Embryonic facial prominence (tissue), 1 donor: Measurements from ENCODE around the gene ESRRG.

Experiments
- DNase-seq: peaks from one replicate; pipeline ENCODE4 v3.0.0-alpha.2; 2016; ENCODE audit errors: extremely low spot score

The ESRRG gene

DNA sequence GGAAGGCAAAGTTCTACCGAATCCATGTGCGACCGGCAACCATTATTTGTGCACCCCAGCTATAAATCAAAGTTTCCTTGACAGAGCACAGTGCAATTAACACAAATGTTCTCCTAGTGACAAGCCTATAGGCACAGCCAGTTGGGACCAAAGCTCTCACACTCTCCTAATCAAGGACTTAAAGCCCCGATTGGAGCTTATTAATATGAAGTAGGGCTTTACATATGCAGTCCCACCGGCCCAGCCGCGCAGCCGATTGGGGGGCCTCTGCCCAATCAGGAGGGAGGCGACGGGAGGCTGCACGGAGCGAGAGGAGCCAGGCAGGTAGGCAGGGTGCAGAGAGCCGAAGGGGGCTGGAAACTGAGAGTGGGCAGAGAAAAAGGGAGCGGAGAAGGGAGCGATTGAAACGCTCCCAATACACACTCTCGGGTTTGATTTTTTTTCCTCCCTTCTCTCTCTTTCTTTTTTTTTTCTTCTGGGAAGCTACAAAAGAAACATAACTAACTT is at the start of gene ESRRG:
Gene ESRRG, minus strand, starts transcription at position 156 of the 507 bp plus-strand sequence. Its CDS starts 130 bp downstream, at position 26.
- peak; percentile 12 for DNase-seq

DNA sequence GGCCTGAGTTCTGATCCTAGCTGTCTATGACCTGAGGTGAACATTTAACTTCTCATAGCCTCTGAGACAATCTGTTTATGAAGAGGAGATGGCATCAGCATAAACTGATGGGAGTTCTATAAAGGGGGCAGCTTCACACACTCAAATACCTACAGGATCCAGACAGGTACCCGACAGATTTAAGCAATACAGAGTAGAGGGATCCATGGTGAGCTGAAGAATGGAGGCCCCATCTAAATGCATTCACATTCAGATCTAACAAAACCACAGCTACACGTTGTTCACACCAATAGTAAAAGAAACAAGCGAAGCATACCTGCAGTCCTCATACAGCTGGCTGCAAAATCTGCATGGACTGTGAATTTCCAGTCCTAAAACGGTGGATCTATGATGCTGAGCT is 48.7 kb upstream of the ESRRG start:
- DNase-seq = no peak

DNA sequence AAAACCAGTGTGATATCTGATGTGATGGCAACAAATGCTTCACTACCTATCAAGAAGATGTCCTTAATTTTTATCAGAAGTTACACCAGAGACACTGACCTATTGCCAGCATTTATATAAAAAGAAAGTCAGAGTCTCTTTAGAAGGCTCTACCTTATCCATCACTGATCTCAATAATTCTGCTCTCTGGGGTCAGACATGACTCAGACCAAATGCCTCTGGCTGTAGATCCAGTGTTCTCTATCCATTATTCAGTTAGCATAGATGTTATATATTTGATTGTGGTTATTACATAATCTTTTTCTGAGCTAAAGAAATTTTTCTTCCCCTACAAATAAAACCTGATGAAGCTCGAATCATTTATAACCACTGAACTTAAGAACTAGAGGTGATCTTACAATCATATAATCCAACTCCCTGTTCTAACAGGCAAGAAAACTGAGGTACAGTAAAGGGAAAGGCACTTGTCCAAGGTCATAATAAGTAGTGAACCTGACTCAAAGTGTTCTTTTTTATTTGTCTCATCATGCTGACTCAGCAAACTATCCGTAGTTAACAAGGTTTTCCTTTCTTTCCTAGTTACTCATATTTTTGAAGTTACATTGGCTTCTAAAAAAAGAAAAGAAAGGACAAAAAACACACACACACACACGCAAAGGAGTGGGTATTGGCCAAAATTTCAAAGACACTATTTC is 43.6 kb upstream of the ESRRG start:
- DNase-seq = no peak

GRCh38 chr1:216765346-216766300 is 42.4 kb upstream of the ESRRG start:
- no peak for DNase-seq

GRCh38 chr1:216758161-216758560 is 34.9 kb upstream of the ESRRG start:
- DNase-seq = no peak

DNA sequence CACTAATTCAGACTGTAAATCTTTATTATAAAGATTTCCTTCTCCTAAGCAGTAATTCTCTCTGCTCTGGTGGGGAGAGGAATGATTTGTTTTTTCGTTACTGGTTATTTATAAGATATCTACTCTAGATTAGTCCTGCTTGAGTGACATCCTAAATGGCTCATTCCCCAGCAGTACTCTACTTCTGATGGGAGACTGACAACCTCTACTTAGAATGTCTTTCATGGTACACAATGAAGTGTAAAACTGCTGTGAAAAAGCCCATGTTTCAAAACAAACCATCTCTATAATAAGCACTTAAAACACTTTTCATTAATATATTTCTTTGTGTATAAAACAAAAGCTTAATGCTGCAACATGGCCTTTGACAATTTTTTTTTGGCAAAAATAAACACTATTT is 33.9 kb upstream of the ESRRG start:
- DNase-seq = no peak

GRCh38 chr1:216750961-216751360 is 27.7 kb upstream of the ESRRG start:
- no peak for DNase-seq

DNA sequence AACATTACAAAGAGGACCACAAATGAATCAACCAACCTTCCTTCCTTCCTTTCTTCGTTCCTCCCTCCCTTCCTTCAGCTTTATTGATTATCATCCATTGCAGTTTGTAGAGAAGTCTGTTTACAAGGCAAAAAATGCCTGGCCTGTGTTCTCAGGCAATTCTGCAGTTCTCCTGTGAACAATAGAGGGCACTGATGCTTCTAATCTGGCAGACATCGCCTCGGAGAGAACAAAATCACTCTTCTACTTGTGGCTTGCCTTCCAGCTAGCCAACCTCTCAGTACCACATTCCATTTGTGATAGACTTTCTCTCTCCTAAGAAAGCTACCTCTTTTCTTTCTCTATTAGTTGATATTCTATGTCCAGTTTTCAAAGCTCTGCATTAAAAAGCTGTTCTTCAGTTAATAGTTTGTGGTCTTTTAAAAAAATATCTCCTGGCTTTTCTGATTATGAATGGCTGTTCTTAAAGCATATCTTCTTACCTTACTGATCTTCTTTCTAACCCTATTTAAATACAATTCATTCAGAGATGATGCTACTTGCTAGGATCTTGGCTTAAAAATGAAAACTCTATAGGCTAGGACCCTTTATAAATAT is 26.9 kb upstream of the ESRRG start:
- DNase-seq = peak; percentile 66

DNA sequence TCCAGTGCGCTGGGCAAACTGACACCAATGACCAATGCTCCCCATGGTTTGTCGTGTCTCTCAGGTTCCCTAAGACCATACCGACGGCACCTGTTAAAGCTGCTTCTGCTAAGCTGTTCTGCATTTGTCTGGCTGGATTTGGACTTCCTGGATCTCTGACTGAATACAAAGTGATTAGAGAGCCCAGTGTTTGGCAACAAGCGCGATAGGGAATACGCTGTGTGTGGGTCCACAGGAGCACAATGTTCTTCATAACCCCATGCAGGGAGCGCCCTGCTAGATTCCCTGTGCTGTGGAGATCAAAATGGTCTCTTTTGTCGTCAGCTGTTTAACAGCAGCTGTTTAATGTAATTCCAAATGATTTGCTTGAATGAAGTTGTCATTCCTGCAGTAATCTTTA is 26.0 kb upstream of the ESRRG start:
- no peak for DNase-seq

DNA sequence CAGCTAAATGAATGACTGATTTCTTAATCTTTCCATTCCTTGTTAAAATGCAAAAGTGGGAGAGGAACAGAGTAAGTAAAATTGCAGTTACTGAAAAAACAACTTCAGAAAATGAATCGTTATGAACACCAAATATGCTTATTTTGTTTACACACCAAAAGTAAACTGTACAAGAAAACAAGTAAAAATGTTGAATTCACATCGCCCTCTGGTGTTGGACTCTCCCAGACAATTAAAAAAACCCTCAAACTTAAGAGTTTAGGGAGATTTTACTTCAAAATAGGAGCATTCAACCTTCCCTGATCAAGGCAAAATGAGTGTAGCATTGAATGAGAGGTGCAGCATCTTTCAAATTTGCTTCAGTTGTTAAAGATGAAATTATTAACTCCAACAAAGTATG is 19.4 kb upstream of the ESRRG start:
- DNase-seq = no peak

GRCh38 chr1:216740331-216740730 is 17.1 kb upstream of the ESRRG start:
- DNase-seq = no peak

GRCh38 chr1:216739793-216740192 is 16.6 kb upstream of the ESRRG start:
- no peak for DNase-seq

DNA sequence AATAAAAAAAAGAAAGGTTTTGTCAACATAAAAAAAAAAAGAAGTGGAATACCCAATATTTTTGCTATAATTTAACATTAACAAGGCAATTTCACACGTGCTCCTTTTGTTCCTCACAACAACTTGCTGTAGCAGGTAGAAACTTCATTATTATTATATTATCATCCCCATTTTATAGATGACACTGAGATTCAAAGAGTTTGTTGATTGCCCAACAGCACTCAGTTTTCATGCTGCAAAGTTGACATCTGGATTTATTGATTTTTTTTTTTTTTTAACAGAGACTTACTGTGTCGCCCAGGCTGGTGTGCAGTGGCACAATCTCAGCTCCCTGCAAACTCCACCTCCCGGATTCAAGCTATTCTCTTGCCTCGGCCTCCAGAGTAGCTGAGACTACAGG is 8.9 kb upstream of the ESRRG start:
- DNase-seq = no peak

DNA sequence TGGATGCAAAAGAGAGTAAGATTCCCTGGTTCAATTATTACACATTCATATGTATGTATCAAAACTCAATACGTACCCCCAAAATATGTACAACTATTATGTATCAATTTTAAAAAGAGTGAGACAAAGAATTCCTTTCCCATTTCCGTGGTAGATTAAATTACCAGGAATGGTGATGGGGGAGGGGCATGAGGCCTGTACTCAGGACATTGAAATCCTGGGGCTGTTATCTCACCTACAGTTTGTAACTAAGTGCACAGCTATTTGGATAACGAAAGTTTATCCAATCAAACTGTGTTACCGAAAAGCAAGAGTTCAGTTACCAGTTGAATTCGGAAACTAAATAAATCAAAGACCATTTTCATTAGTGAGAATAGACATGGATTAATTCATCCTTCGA is 8.3 kb upstream of the ESRRG start:
- no peak for DNase-seq

- no peak for DNase-seq
These were observed 3.2 kb upstream of the ESRRG start for GRCh38 chr1:216726435-216726834.

DNA sequence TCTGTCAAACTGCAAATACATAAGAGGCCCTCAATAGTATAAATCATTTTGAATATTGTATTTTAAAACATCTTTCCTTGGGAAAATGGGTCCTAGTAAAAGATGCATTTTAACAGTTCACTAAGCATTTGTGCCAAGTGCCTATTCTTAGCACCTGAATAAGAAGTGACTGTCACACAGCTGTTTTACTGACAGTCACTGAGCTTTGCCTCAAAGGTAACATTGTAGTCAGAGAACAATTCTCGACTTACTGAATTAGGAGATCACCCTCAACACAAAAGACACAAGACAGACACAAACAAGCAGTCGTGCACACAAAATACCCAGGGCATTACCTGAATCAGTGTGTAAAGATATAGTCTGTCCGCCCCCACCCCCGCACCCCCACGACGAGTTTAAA is 408 bp downstream of the ESRRG start:
- DNase-seq = no peak

DNA sequence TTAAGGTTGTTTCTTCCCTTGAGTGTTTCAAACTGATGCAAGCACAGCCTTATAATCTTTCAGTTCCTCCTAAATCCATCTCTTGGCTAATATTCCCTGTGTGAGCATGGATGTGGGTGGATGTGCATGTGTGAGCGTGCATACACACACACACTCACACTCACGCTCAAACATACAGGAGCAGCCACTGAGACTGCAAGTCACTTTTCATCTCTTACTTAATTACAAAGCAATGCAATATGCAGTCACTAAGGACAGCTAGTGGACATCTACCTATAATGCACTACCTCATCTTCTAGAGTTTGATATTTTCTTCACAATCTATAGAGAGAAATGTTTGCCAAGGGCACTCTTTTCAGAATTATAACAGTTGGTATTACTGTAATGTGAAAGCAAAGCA is 1.4 kb downstream of the ESRRG start:
- DNase-seq = no peak

DNA sequence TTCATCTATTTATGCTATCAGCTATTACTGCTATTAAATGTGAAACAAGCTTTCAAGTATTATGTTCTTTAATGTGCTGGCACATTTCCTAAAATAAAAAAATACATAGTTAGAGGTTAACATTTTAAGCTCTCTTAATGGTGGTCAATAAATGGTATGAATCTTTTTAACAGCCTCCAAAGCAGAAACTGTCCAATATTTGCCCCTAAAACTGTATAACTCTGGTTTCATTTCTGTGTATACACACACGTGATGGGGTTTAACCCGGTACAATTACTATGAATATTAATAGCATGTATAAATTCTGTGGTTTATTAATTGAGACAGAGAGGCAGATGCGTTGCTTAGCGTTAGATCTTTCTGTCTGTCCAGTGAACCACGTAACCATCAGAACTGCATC is 2.2 kb downstream of the ESRRG start:
- no peak for DNase-seq

DNA sequence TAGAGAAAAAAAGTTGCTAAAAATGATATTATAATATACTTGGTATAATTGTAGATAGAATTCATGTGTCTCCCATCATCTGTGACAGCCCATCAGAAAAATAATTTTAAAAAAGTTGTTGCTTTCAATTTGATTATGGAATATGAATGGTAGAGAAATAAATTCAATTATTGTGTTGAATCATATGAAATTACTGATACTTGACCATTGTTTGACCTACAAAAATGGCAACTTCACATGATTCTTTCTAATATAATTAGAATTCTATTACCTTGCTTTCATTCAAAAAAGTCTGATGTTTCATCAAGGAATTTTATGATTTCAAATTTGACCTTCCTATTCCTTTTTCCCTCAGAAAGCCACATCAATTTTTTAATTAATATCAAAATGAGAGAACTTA is 11.5 kb downstream of the ESRRG start:
- no peak for DNase-seq

- no peak for DNase-seq
These were observed 12.5 kb downstream of the ESRRG start for GRCh38 chr1:216710598-216711333.

- DNase-seq = no peak
These were observed 13.2 kb downstream of the ESRRG start for GRCh38 chr1:216710055-216710454.

- DNase-seq = no peak
These were observed 17.6 kb downstream of the ESRRG start for GRCh38 chr1:216705676-216706075.
